PC-9 (cell line): ENCODE measurements around the gene GYPC. TPM values are rescaled to one million over a fixed set of nuclear protein-coding genes. Genes with fewer than 3 reads are reported as not detected.

Experiments used
- BruUV-seq: library from RNA; stranded (reverse); fragments of 400-500 nt; replicated peaks from 2 replicates; lab custom pipeline; 2021; lab: Mats Ljungman, UMichigan
- CTCF ChIA-PET: fragments of 300-600 bp; sonication (Branson Sonifier 250); formaldehyde crosslinking; loops from one replicate; lab custom pipeline; 2022; ENCODE audit warnings: antibody characterized with exemption; lab: Charles Lee
- POLR2A ChIA-PET: fragments of 300-600 bp; sonication (Branson Sonifier 250); formaldehyde crosslinking; loops from one replicate; lab custom pipeline; 2022; ENCODE audit warnings: antibody characterized with exemption; ENCODE audit not compliant: unreplicated experiment; lab: Charles Lee
- DNase-seq, 2 experiments: peaks; one replicate each; pipeline versions ENCODE4 v3.0.0 to v3.0.0-alpha.2; 2015 to 2022; ENCODE audit warnings: mixed read lengths in 1 of 2
- H2AFZ ChIP-seq: fragments of 200-600 bp; sonication (generic); 2 replicates; pipeline ENCODE4 v1.8.1; 2017; ENCODE audit warnings: antibody characterized with exemption
- H3F3A ChIP-seq: fragments of 200-600 bp; sonication (generic); 2 replicates; pipeline ENCODE4 v1.8.1; 2017; ENCODE audit warnings: antibody characterized with exemption, mild to moderate bottlenecking, low read depth; ENCODE audit not compliant: insufficient read depth
- H3K27ac ChIP-seq: fragments of 200-600 bp; sonication (generic); 2 replicates; pipeline ENCODE4 v1.6.1; 2016; ENCODE audit warnings: mixed run types
- H3K27me3 ChIP-seq: fragments of 200-600 bp; sonication (generic); 2 replicates; pipeline ENCODE4 v1.6.1; 2016; ENCODE audit warnings: low read depth, mixed run types; ENCODE audit not compliant: insufficient read depth
- H3K36me3 ChIP-seq: fragments of 200-600 bp; sonication (generic); 2 replicates; pipeline ENCODE4 v1.6.1; 2016; ENCODE audit warnings: low read depth, mixed run types
- H3K4me1 ChIP-seq: fragments of 200-600 bp; sonication (generic); replicated peaks from 2 replicates; pipeline ENCODE4 v1.6.1; 2016; ENCODE audit warnings: mixed run types; ENCODE audit not compliant: insufficient read depth
- H3K4me2 ChIP-seq: fragments of 200-600 bp; sonication (generic); 2 replicates; pipeline ENCODE4 v1.6.1; 2017; ENCODE audit warnings: mixed run types
- H3K4me3 ChIP-seq: fragments of 200-600 bp; sonication (generic); 2 replicates; pipeline ENCODE4 v1.6.1; 2016; ENCODE audit warnings: mixed run types
- H3K79me2 ChIP-seq: fragments of 200-600 bp; sonication (generic); 2 replicates; pipeline ENCODE4 v1.6.1; 2017; ENCODE audit warnings: low read depth, mixed run types
- H3K9me2 ChIP-seq: fragments of 200-600 bp; sonication (generic); 2 replicates; pipeline ENCODE4 v1.8.1; 2017; ENCODE audit warnings: mild to moderate bottlenecking; ENCODE audit not compliant: insufficient read depth
- H3K9me3 ChIP-seq: fragments of 200-600 bp; sonication (generic); 2 replicates; pipeline ENCODE4 v1.8.1; 2016; ENCODE audit warnings: low read depth; ENCODE audit not compliant: insufficient read depth
- H4K20me1 ChIP-seq: fragments of 200-600 bp; sonication (generic); 2 replicates; pipeline ENCODE4 v1.8.1; 2017; ENCODE audit not compliant: insufficient read depth
- CTCF ChIP-seq: fragments of 200-600 bp; sonication (generic); conservative IDR thresholded peaks from 2 replicates; pipeline ENCODE4 v1.6.1; 2017; ENCODE audit warnings: mixed run types, antibody characterized with exemption, mild to moderate bottlenecking, moderate library complexity
- EZH2 ChIP-seq: fragments of 200-600 bp; sonication (generic); IDR thresholded peaks from 2 replicates; pipeline ENCODE4 v1.8.0; 2017; ENCODE audit warnings: antibody characterized with exemption, low read depth
- intact Hi-C: fragments of 100-400 bp; cut with micrococcal nuclease; formaldehyde crosslinking; loops from one replicate; pipeline ENCODE4 v1.10.0; 2022; ENCODE audit not compliant: unreplicated experiment
- total RNA-seq: library from RNA; stranded (reverse); gene quantifications from 2 replicates; pipeline ENCODE4 v1.2.3, GENCODE V29; 2021

GYPC gene
- total RNA-seq, 1 experiment from 2014 or later, result not detected

GRCh38 chr2:126671488-126671887 is 15.5 kb downstream of the GYPC start:
- H3K9me2 ChIP-seq, result no peaks in the 10 kb centered on the region
- H4K20me1 ChIP-seq, result peaks cover 4% of the 10 kb centered on the region; the same call in 1 of the 2 replicates
- H3K36me3 ChIP-seq, result no peaks in the 10 kb centered on the region
- peaks cover 9% of the 10 kb centered on the region; the same call in 1 of the 2 replicates for H3K9me3 ChIP-seq
- no TSS peak for BruUV-seq
- intact Hi-C loops, result no loop called here
- ChIA-PET POLR2A (no interaction called here), CTCF (no interaction called here)
- no peaks in the 10 kb centered on the region for H3F3A ChIP-seq
- TF ChIP-seq EZH2 (no peak), CTCF (no peak)
- peaks cover 98% of the 10 kb centered on the region for H3K27me3 ChIP-seq
- H3K79me2 ChIP-seq, result no peaks in the 10 kb centered on the region
- DNase-seq, result no peak
- H3K4me2 ChIP-seq, result no peak overlapping the region
- H3K4me1 ChIP-seq, result no peaks in the 10 kb centered on the region
- no peak overlapping the region for H3K27ac ChIP-seq
- H3K4me3 ChIP-seq, result no peak overlapping the region
- no peak overlapping the region for H2AFZ ChIP-seq

- no peaks in the 10 kb centered on the region for H3K9me2 ChIP-seq
- POLR2A ChIA-PET, result no interaction called here
- CTCF ChIA-PET, result no interaction called here
- H2AFZ ChIP-seq, result no peak overlapping the region
- H3K36me3 ChIP-seq, result no peaks in the 10 kb centered on the region
- no peaks in the 10 kb centered on the region for H3K4me1 ChIP-seq
- peaks cover 4% of the 10 kb centered on the region; the same call in 1 of the 2 replicates for H4K20me1 ChIP-seq
- no peak for DNase-seq
- TF ChIP-seq EZH2 (no peak), CTCF (no peak)
- no peak overlapping the region for H3K27ac ChIP-seq
- H3K27me3 ChIP-seq, result peaks cover 97% of the 10 kb centered on the region
- no TSS peak for BruUV-seq
- peaks cover 9% of the 10 kb centered on the region; the same call in 1 of the 2 replicates for H3K9me3 ChIP-seq
- intact Hi-C loops, result no loop called here
- no peaks in the 10 kb centered on the region for H3F3A ChIP-seq
- H3K79me2 ChIP-seq, result no peaks in the 10 kb centered on the region
- no peak overlapping the region for H3K4me2 ChIP-seq
- no peak overlapping the region for H3K4me3 ChIP-seq
Observed at GRCh38 chr2:126672980-126673605, 17.1 kb downstream of the GYPC start.

GRCh38 chr2:126674075-126674744 is 18.3 kb downstream of the GYPC start:
- no peak for DNase-seq
- BruUV-seq, result no TSS peak
- Histone ChIP-seq H3K9me3 (peaks cover 9% of the 10 kb centered on the region; the same call in 1 of the 2 replicates), H3K36me3 (no peaks in the 10 kb centered on the region), H3K4me3 (no peak overlapping the region), H2AFZ (no peak overlapping the region), H3K79me2 (no peaks in the 10 kb centered on the region), H3K4me2 (no peak overlapping the region), H3K27ac (no peak overlapping the region), H3K27me3 (peaks cover 97% of the 10 kb centered on the region), H4K20me1 (peaks cover 4% of the 10 kb centered on the region; the same call in 1 of the 2 replicates), H3F3A (no peaks in the 10 kb centered on the region), H3K9me2 (no peaks in the 10 kb centered on the region), H3K4me1 (no peaks in the 10 kb centered on the region)
- TF ChIP-seq EZH2 (no peak), CTCF (no peak)
- ChIA-PET POLR2A (no interaction called here), CTCF (no interaction called here)
- intact Hi-C loops, result no loop called here
